Measurements from ENCODE around the gene PDE4B. TPM values are rescaled to one million over a fixed set of nuclear protein-coding genes. Genes with fewer than 3 reads are reported as not detected.

The PDE4B gene
- total and polyA plus RNA-seq, 10 of the 15 experiments (the other 5 are each of a cell fraction or from before 2014, with no cell fraction given): 3.0 to 13.2 (median 5.7) TPM

- Histone ChIP-seq H3K9me3 (replicated peaks; ENCODE audit: control insufficient read depth, insufficient read depth, low read length) (no peaks in the 10 kb centered on the region), H3K27ac (ENCODE audit: control insufficient read depth, insufficient read depth) (no peak overlapping the region), H3K4me3 (no peak overlapping the region), H2AFZ (ENCODE audit: control insufficient read depth, low read depth, low read length) (no peak overlapping the region), H3K4me2 (ENCODE audit: control insufficient read depth, insufficient read depth) (no peak overlapping the region), H4K20me1 (ENCODE audit: control insufficient read depth, insufficient read depth) (no peaks in the 10 kb centered on the region), H3K36me3 (ENCODE audit: control insufficient read depth in 2 of 2, insufficient read depth in 2 of 2, low read length in 1 of 2) (no peaks in the 10 kb centered on the region), H3K4me1 (ENCODE audit: control insufficient read depth, insufficient read depth, low read length) (peaks cover 8% of the 10 kb centered on the region), H3K27me3 (replicated peaks in 1 of 2; ENCODE audit: control insufficient read depth in 2 of 2, insufficient read depth in 2 of 2, low read length in 1 of 2) (no peaks in the 10 kb centered on the region), H3K79me2 (ENCODE audit: control insufficient read depth, insufficient read depth, low read length) (no peaks in the 10 kb centered on the region), H3K9ac (ENCODE audit: control insufficient read depth, insufficient read depth, low read length) (no peak overlapping the region)
- ChIA-PET POLR2A (interaction anchor here (0.9 kb wide), 1 partner anchor 144 kb away, joined by 4 read pairs; no protein-coding TSS in a partner anchor), CTCF (interaction anchor here (0.7 to 18.8 kb wide), 23 partner anchors 8 to 476 kb away, joined by 3 to 595 read pairs (median 4); no protein-coding TSS in a partner anchor), RAD21 (ENCODE audit: unreplicated experiment) (interaction anchor here (0.7 to 19.6 kb wide), 15 partner anchors 8 to 294 kb away, joined by 3 to 519 read pairs (median 4); no protein-coding TSS in a partner anchor), SMC1A (ENCODE audit: uncharacterized antibody, unreplicated experiment) (interaction anchor here (0.7 to 22.0 kb wide), 21 partner anchors 9 to 474 kb away, joined by 3 to 663 read pairs (median 5); no protein-coding TSS in a partner anchor)
- FAIRE-seq (no peak), DNase-seq (ENCODE audit: low read depth, low spot score) (no peak), ATAC-seq (peak; percentile 28)
- TF ChIP-seq FOXK2 (IDR thresholded peaks at IDR 0.05): no peak
- peak; percentile 46; the same call in 1 of the 2 replicates for TF ChIP-seq SPI1 (IDR thresholded peaks at IDR 0.05; ENCODE audit: borderline replicate concordance, insufficient read depth, low read depth, low read length)
- no peak for TF ChIP-seq NR2C1 (IDR thresholded peaks at IDR 0.05)
- 35% methylated on average over 1 of the region's 1 CpG for WGBS (ENCODE audit: insufficient coverage, insufficient replicate concordance, low lambda C conversion rate, missing lambda C conversion rate)
- no TSS peak for BruUV-seq (replicated peaks)
- intact Hi-C loops (cut with micrococcal nuclease; ENCODE audit: unreplicated experiment) (loop anchor here (5.0 kb wide), 1 partner anchor 101 kb away; no protein-coding TSS in a partner anchor), in situ Hi-C loops (cut with MboI) (loop anchor here (5.0 to 25.0 kb wide), 3 partner anchors 191 to 686 kb away; no protein-coding TSS in a partner anchor)
Measured at GRCh38 chr1:66251546-66251945, 458.9 kb downstream of the PDE4B start.

DNA sequence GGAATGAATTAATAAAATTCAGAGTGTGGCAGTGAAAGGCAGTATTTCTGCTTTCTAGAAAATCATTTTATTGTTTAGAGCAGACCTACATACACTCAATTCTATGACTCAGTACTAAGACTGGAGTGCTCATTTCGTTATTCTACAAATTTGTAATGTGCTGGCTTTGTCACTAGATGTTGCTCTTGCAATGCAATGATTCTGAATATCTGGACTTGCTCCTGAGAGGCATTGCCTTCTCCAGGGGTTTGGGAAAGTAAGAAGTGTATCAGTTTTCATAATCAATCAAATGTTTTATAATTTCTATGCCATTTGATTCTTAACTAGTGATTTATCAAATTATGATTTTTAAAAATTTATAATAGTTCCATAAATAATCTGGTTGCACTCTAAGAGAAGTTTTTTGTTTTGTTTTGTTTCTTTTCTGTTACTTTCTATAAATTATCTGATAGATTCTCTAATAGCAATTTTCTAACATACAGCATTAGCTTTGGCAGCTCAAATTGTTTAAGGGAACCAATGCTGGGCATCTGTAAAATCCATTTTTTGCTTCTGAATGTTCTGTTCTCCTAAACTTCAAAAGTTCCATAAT lies 460.7 kb downstream of the PDE4B start:
- no peak overlapping the region for H3K9ac ChIP-seq (ENCODE audit: control insufficient read depth, insufficient read depth, low read length)
- ChIA-PET RAD21 (ENCODE audit: unreplicated experiment) (interaction anchor here (0.7 to 19.6 kb wide), 19 partner anchors 11 to 250 kb away, joined by 3 to 519 read pairs (median 4); no protein-coding TSS in a partner anchor), POLR2A (interaction anchor here (1.5 kb wide), 1 partner anchor 192 kb away, joined by 5 read pairs; no protein-coding TSS in a partner anchor), SMC1A (ENCODE audit: uncharacterized antibody, unreplicated experiment) (interaction anchor here (0.8 to 22.0 kb wide), 30 partner anchors 8 to 566 kb away, joined by 3 to 663 read pairs (median 4); no protein-coding TSS in a partner anchor), CTCF (interaction anchor here (0.8 to 18.8 kb wide), 32 partner anchors 11 to 479 kb away, joined by 3 to 595 read pairs (median 6); no protein-coding TSS in a partner anchor)
- in situ Hi-C loops (cut with MboI) (loop anchor here (5.0 to 25.0 kb wide), 3 partner anchors 189 to 684 kb away; no protein-coding TSS in a partner anchor), intact Hi-C loops (cut with micrococcal nuclease; ENCODE audit: unreplicated experiment) (loop anchor here (1.0 to 5.0 kb wide), 5 partner anchors 29 to 193 kb away; no protein-coding TSS in a partner anchor)
- FAIRE-seq: peak; percentile 86
- BruUV-seq (replicated peaks): no TSS peak
- ATAC-seq: peak; percentile 90
- peaks cover 1% of the 10 kb centered on the region; the same call in 1 of the 2 replicates for H3K4me1 ChIP-seq (ENCODE audit: control insufficient read depth, insufficient read depth, low read length)
- H3K4me2 ChIP-seq (ENCODE audit: control insufficient read depth, insufficient read depth): no peak overlapping the region
- no peaks in the 10 kb centered on the region for H3K27me3 ChIP-seq (replicated peaks in 1 of 2; ENCODE audit: control insufficient read depth in 2 of 2, insufficient read depth in 2 of 2, low read length in 1 of 2)
- H4K20me1 ChIP-seq (ENCODE audit: control insufficient read depth, insufficient read depth): no peaks in the 10 kb centered on the region
- no peaks in the 10 kb centered on the region for H3K36me3 ChIP-seq (ENCODE audit: control insufficient read depth in 2 of 2, insufficient read depth in 2 of 2, low read length in 1 of 2)
- no peak overlapping the region for H3K27ac ChIP-seq (ENCODE audit: control insufficient read depth, insufficient read depth)
- WGBS (ENCODE audit: insufficient coverage, insufficient replicate concordance, low lambda C conversion rate, missing lambda C conversion rate): 0% methylated on average over 1 of the region's 1 CpG
- DNase-seq (ENCODE audit: low read depth, low spot score): peak; percentile 55
- H2AFZ ChIP-seq (ENCODE audit: control insufficient read depth, low read depth, low read length): no peak overlapping the region
- H3K4me3 ChIP-seq: no peak overlapping the region
- H3K79me2 ChIP-seq (ENCODE audit: control insufficient read depth, insufficient read depth, low read length): no peaks in the 10 kb centered on the region
- H3K9me3 ChIP-seq (replicated peaks; ENCODE audit: control insufficient read depth, insufficient read depth, low read length): no peaks in the 10 kb centered on the region
- 0 out of 2 replicates have a peak, but pooled peaks have one; percentile 24 for TF ChIP-seq IRF4 (IDR thresholded peaks at IDR 0.05; ENCODE audit: low read depth, low read length)
- TF ChIP-seq SMC3 (IDR thresholded peaks at IDR 0.05; ENCODE audit: borderline replicate concordance, low read length): peak; percentile 99
- TF ChIP-seq, protein P1, sequence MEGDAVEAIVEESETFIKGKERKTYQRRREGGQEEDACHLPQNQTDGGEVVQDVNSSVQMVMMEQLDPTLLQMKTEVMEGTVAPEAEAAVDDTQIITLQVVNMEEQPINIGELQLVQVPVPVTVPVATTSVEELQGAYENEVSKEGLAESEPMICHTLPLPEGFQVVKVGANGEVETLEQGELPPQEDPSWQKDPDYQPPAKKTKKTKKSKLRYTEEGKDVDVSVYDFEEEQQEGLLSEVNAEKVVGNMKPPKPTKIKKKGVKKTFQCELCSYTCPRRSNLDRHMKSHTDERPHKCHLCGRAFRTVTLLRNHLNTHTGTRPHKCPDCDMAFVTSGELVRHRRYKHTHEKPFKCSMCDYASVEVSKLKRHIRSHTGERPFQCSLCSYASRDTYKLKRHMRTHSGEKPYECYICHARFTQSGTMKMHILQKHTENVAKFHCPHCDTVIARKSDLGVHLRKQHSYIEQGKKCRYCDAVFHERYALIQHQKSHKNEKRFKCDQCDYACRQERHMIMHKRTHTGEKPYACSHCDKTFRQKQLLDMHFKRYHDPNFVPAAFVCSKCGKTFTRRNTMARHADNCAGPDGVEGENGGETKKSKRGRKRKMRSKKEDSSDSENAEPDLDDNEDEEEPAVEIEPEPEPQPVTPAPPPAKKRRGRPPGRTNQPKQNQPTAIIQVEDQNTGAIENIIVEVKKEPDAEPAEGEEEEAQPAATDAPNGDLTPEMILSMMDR (IDR thresholded peaks at IDR 0.05 in 2 of 3, conservative IDR thresholded peaks at IDR 0.05 in 1 of 3; ENCODE audit: control insufficient read depth in 2 of 3, extremely low read depth in 1 of 3, insufficient read depth in 1 of 3, low read depth in 3 of 3, low read length in 3 of 3): peak; percentile 75 to 92 (median 81)
- no peak for TF ChIP-seq RELA (IDR thresholded peaks at IDR 0.05; ENCODE audit: borderline replicate concordance, partially characterized antibody)
- no peak for TF ChIP-seq SMARCA5 (IDR thresholded peaks at IDR 0.05)
- no peak for TF ChIP-seq SUZ12 (IDR thresholded peaks at IDR 0.05; ENCODE audit: unreplicated experiment)

Data from GM12878 (cell line).